GM21367 (cell line): ENCODE data around the gene LUZP2.

Experiments
- ATAC-seq: cut with Tn5 transposase; IDR thresholded peaks from one replicate; pipeline ENCODE4 v1.9.1; 2021; ENCODE audit not compliant: unreplicated experiment

The LUZP2 gene

GRCh38 chr11:24628224-24628776 lies 131.4 kb downstream of the LUZP2 start:
- ATAC-seq: no peak

- no peak for ATAC-seq
Measured at GRCh38 chr11:24634606-24635160, 137.8 kb downstream of the LUZP2 start.

GRCh38 chr11:24635588-24636290 lies 138.9 kb downstream of the LUZP2 start:
- ATAC-seq: no peak

- ATAC-seq: no peak
Measured at GRCh38 chr11:24636291-24636629, 139.4 kb downstream of the LUZP2 start.

- ATAC-seq: no peak
Measured at GRCh38 chr11:24637520-24637919, 140.7 kb downstream of the LUZP2 start.

- no peak for ATAC-seq
Measured at GRCh38 chr11:24642648-24643047, 145.8 kb downstream of the LUZP2 start.

GRCh38 chr11:24645563-24645962 lies 148.7 kb downstream of the LUZP2 start:
- no peak for ATAC-seq

- ATAC-seq: no peak
Measured at GRCh38 chr11:24651873-24652272, 155.0 kb downstream of the LUZP2 start.

GRCh38 chr11:24653901-24654300 lies 157.0 kb downstream of the LUZP2 start:
- ATAC-seq: no peak

- ATAC-seq: no peak
Measured at GRCh38 chr11:24661331-24661730, 164.5 kb downstream of the LUZP2 start.

- ATAC-seq: no peak
Measured at GRCh38 chr11:24664399-24664798, 167.5 kb downstream of the LUZP2 start.

GRCh38 chr11:24667353-24667968 lies 170.6 kb downstream of the LUZP2 start:
- ATAC-seq: no peak

GRCh38 chr11:24678703-24679348 lies 182.0 kb downstream of the LUZP2 start:
- ATAC-seq: no peak

- no peak for ATAC-seq
Measured at GRCh38 chr11:24679821-24680351, 183.0 kb downstream of the LUZP2 start.

GRCh38 chr11:24683583-24683982 lies 186.7 kb downstream of the LUZP2 start:
- ATAC-seq: no peak

GRCh38 chr11:24685821-24686220 lies 189.0 kb downstream of the LUZP2 start:
- ATAC-seq: no peak

- no peak for ATAC-seq
Measured at GRCh38 chr11:24687531-24688147, 190.8 kb downstream of the LUZP2 start.

GRCh38 chr11:24688981-24689380 lies 192.1 kb downstream of the LUZP2 start:
- ATAC-seq: no peak

GRCh38 chr11:24697522-24698111 lies 200.8 kb downstream of the LUZP2 start:
- no peak for ATAC-seq

GRCh38 chr11:24704716-24705115 lies 207.9 kb downstream of the LUZP2 start:
- no peak for ATAC-seq

- no peak for ATAC-seq
Measured at GRCh38 chr11:24705474-24705873, 208.6 kb downstream of the LUZP2 start.
